Measurements from ENCODE around the gene TDRD7. TPM values are rescaled to one million over a fixed set of nuclear protein-coding genes. Genes with fewer than 3 reads are reported as not detected.

The TDRD7 gene
- total and polyA plus RNA-seq, 2 donors from 2014 or later: 7.8 to 15.0 TPM

- DNase-seq (no peak), FAIRE-seq (no peak)
- no peaks in the 10 kb centered on the region for H3K36me3 ChIP-seq (ENCODE audit: control insufficient read depth in 2 of 3, insufficient read depth in 3 of 3, low read length in 3 of 3)
These were observed 92.7 kb downstream of the TDRD7 start for GRCh38 chr9:97504381-97505216.

GRCh38 chr9:97505845-97506244 lies 93.9 kb downstream of the TDRD7 start:
- no peak overlapping the region for H3K4me3 ChIP-seq (ENCODE audit: low read length in 3 of 3)
- H3K27ac ChIP-seq (ENCODE audit: low read depth in 2 of 2, low read length in 2 of 2): no peak overlapping the region
- H3K27me3 ChIP-seq (ENCODE audit: control insufficient read depth, insufficient read depth, low read length): peaks cover 29% of the 10 kb centered on the region
- no peak for FAIRE-seq
- DNase-seq: no peak
- peaks cover 0 to 4% (median 3%) of the 10 kb centered on the region in 3 donors for H3K4me1 ChIP-seq (ENCODE audit: control insufficient read depth in 2 of 3, insufficient read depth in 2 of 3, low read depth in 1 of 3, low read length in 3 of 3)
- intact Hi-C loops (cut with DNase I): no loop called here
- TF ChIP-seq, protein P1, sequence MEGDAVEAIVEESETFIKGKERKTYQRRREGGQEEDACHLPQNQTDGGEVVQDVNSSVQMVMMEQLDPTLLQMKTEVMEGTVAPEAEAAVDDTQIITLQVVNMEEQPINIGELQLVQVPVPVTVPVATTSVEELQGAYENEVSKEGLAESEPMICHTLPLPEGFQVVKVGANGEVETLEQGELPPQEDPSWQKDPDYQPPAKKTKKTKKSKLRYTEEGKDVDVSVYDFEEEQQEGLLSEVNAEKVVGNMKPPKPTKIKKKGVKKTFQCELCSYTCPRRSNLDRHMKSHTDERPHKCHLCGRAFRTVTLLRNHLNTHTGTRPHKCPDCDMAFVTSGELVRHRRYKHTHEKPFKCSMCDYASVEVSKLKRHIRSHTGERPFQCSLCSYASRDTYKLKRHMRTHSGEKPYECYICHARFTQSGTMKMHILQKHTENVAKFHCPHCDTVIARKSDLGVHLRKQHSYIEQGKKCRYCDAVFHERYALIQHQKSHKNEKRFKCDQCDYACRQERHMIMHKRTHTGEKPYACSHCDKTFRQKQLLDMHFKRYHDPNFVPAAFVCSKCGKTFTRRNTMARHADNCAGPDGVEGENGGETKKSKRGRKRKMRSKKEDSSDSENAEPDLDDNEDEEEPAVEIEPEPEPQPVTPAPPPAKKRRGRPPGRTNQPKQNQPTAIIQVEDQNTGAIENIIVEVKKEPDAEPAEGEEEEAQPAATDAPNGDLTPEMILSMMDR (IDR thresholded peaks at IDR 0.05; ENCODE audit: borderline replicate concordance, extremely low read depth, insufficient read depth): no peak
- H3K9ac ChIP-seq (ENCODE audit: low read length in 3 of 3): no peak overlapping the region
- H3K36me3 ChIP-seq (ENCODE audit: control insufficient read depth in 2 of 3, insufficient read depth in 3 of 3, low read length in 3 of 3): no peaks in the 10 kb centered on the region
- no peaks in the 10 kb centered on the region for H3K9me3 ChIP-seq (ENCODE audit: control insufficient read depth in 2 of 3, insufficient read depth in 1 of 3, low read length in 3 of 3)

More at GRCh38 chr9:97504381-97505216, 92.7 kb downstream of the TDRD7 start:
- H3K4me3 ChIP-seq (ENCODE audit: low read length in 3 of 3): no peak overlapping the region
- H3K9me3 ChIP-seq (ENCODE audit: control insufficient read depth in 2 of 3, insufficient read depth in 1 of 3, low read length in 3 of 3): no peaks in the 10 kb centered on the region
- H3K27me3 ChIP-seq (ENCODE audit: control insufficient read depth, insufficient read depth, low read length): peaks cover 42% of the 10 kb centered on the region
- TF ChIP-seq, protein P1 (IDR thresholded peaks at IDR 0.05; ENCODE audit: borderline replicate concordance, extremely low read depth, insufficient read depth): no peak
- intact Hi-C loops (cut with DNase I): no loop called here
- H3K4me1 ChIP-seq (ENCODE audit: control insufficient read depth in 2 of 3, insufficient read depth in 2 of 3, low read depth in 1 of 3, low read length in 3 of 3): peaks cover 0 to 4% (median 3%) of the 10 kb centered on the region in 3 donors
- no peak overlapping the region for H3K27ac ChIP-seq (ENCODE audit: low read depth in 2 of 2, low read length in 2 of 2)
- H3K9ac ChIP-seq (ENCODE audit: low read length in 3 of 3): no peak overlapping the region

- no peak for FAIRE-seq
- H3K9ac ChIP-seq (ENCODE audit: low read length in 3 of 3): no peak overlapping the region
- DNase-seq: no peak
- H3K36me3 ChIP-seq (ENCODE audit: control insufficient read depth in 2 of 3, insufficient read depth in 3 of 3, low read length in 3 of 3): no peaks in the 10 kb centered on the region
- H3K9me3 ChIP-seq (ENCODE audit: control insufficient read depth in 2 of 3, insufficient read depth in 1 of 3, low read length in 3 of 3): no peaks in the 10 kb centered on the region
- H3K4me3 ChIP-seq (ENCODE audit: low read length in 3 of 3): no peak overlapping the region
- H3K4me1 ChIP-seq (ENCODE audit: control insufficient read depth in 2 of 3, insufficient read depth in 2 of 3, low read depth in 1 of 3, low read length in 3 of 3): peaks cover 0 to 4% (median 3%) of the 10 kb centered on the region in 3 donors
- intact Hi-C loops (cut with DNase I): no loop called here
- TF ChIP-seq, protein P1 (IDR thresholded peaks at IDR 0.05; ENCODE audit: borderline replicate concordance, extremely low read depth, insufficient read depth): no peak
- no peak overlapping the region for H3K27ac ChIP-seq (ENCODE audit: low read depth in 2 of 2, low read length in 2 of 2)
- peaks cover 26% of the 10 kb centered on the region for H3K27me3 ChIP-seq (ENCODE audit: control insufficient read depth, insufficient read depth, low read length)
These were observed 94.4 kb downstream of the TDRD7 start for GRCh38 chr9:97506306-97506705.
